ENCODE measurements around the gene GCK. TPM values are rescaled to one million over a fixed set of nuclear protein-coding genes. Genes with fewer than 3 reads are reported as not detected.

GCK gene
- total and polyA plus RNA-seq, 2 of the 13 experiments (the other 11 are each of a cell fraction or from before 2014, with no cell fraction given), result not detected

GRCh38 chr7:44177570-44178131 is 11.6 kb downstream of the GCK start:
- H3K79me2 ChIP-seq (ENCODE audit: insufficient read depth, low read length), result no peaks in the 10 kb centered on the region
- H3K4me1 ChIP-seq (ENCODE audit: insufficient read depth, low read length), result no peaks in the 10 kb centered on the region
- FAIRE-seq, result no peak
- no TSS peak for BruUV-seq (replicated peaks)
- no peak for ATAC-seq
- intact Hi-C loops (cut with micrococcal nuclease; ENCODE audit: unreplicated experiment) (no loop called here), in situ Hi-C loops (cut with HindIII; ENCODE audit: extremely low pct_ligation_motif_present, low pct_unique_long_range_greater_than_20kb) (no loop called here)
- H3K4me2 ChIP-seq (ENCODE audit: low read depth, low read length), result no peak overlapping the region
- CTCF ChIA-PET (ENCODE audit: low intra/inter-chr PET ratio, low total read pairs), result no interaction called here
- H2AFZ ChIP-seq (ENCODE audit: low read length), result no peak overlapping the region
- no peak for DNase-seq (ENCODE audit: low spot score)
- POLR2A ChIA-PET, result no interaction called here
- H3K4me3 ChIP-seq (replicated peaks in 1 of 3; ENCODE audit: insufficient read depth in 1 of 3, low read depth in 2 of 3, low read length in 3 of 3), result no peak overlapping the region
- WGBS (ENCODE audit: low lambda C conversion rate), result 30% methylated on average over 4 of the region's 4 CpGs
- peaks cover 0 to 13% of the 10 kb centered on the region in 2 experiments; a peak in 4 of 5 replicates for H3K27me3 ChIP-seq (ENCODE audit: control insufficient read depth in 1 of 2, insufficient read depth in 2 of 2, low read length in 2 of 2)
- H4K20me1 ChIP-seq (ENCODE audit: insufficient read depth, low read length), result no peaks in the 10 kb centered on the region
- no peaks in the 10 kb centered on the region for H3K36me3 ChIP-seq (replicated peaks in 1 of 2; ENCODE audit: control insufficient read depth in 1 of 2, insufficient read depth in 2 of 2, low read length in 2 of 2)
- H3K9me3 ChIP-seq (ENCODE audit: low read length), result peaks cover 7% of the 10 kb centered on the region
- no peak overlapping the region for H3K27ac ChIP-seq (ENCODE audit: extremely low read length, insufficient read depth, low read length)
- H3K9ac ChIP-seq (ENCODE audit: insufficient read depth, low read depth, low read length), result no peak overlapping the region
- TF ChIP-seq MXD4 (CRISPR knock-in tag; IDR thresholded peaks at IDR 0.05) (no peak), ZNF431 (CRISPR knock-in tag; IDR thresholded peaks at IDR 0.05; ENCODE audit: borderline replicate concordance, low read depth) (no peak), YEATS4 (CRISPR knock-in tag; IDR thresholded peaks at IDR 0.05; ENCODE audit: borderline replicate concordance) (no peak), ZNF660 (CRISPR knock-in tag; IDR thresholded peaks at IDR 0.05; ENCODE audit: borderline replicate concordance, low read depth) (no peak), SIX1 (CRISPR knock-in tag; IDR thresholded peaks at IDR 0.05; ENCODE audit: borderline replicate concordance) (no peak), PREB (CRISPR knock-in tag; IDR thresholded peaks at IDR 0.05) (no peak), SRSF1 (optimal IDR thresholded peaks at IDR 0.05; ENCODE audit: low read depth, low read length) (no peak), ZBTB26 (CRISPR knock-in tag; IDR thresholded peaks at IDR 0.05; ENCODE audit: borderline replicate concordance) (no peak), JARID2 (CRISPR knock-in tag; IDR thresholded peaks at IDR 0.05; ENCODE audit: insufficient replicate concordance) (no peak), ZNF235 (CRISPR knock-in tag; IDR thresholded peaks at IDR 0.05; ENCODE audit: borderline replicate concordance) (no peak), BCL6 (CRISPR knock-in tag; IDR thresholded peaks at IDR 0.05) (no peak), NFKBIZ (CRISPR knock-in tag; IDR thresholded peaks at IDR 0.05) (no peak), HOXA5 (CRISPR knock-in tag; IDR thresholded peaks at IDR 0.05) (no peak), AGO1 (IDR thresholded peaks at IDR 0.05; ENCODE audit: low read depth, low read length, poor library complexity, severe bottlenecking) (no peak)
- TF ChIP-seq, protein P1, sequence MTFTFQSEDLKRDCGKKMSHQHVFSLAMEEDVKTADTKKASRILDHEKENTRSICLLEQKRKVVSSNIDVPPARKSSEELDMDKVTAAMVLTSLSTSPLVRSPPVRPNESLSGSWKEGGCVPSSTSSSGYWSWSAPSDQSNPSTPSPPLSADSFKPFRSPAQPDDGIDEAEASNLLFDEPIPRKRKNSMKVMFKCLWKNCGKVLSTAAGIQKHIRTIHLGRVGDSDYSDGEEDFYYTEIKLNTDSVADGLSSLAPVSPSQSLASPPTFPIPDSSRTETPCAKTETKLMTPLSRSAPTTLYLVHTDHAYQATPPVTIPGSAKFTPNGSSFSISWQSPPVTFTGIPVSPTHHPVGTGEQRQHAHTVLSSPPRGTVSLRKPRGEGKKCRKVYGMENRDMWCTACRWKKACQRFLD (CRISPR knock-in tag; IDR thresholded peaks at IDR 0.05; ENCODE audit: borderline replicate concordance), result no peak
- TF ChIP-seq, protein P2, sequence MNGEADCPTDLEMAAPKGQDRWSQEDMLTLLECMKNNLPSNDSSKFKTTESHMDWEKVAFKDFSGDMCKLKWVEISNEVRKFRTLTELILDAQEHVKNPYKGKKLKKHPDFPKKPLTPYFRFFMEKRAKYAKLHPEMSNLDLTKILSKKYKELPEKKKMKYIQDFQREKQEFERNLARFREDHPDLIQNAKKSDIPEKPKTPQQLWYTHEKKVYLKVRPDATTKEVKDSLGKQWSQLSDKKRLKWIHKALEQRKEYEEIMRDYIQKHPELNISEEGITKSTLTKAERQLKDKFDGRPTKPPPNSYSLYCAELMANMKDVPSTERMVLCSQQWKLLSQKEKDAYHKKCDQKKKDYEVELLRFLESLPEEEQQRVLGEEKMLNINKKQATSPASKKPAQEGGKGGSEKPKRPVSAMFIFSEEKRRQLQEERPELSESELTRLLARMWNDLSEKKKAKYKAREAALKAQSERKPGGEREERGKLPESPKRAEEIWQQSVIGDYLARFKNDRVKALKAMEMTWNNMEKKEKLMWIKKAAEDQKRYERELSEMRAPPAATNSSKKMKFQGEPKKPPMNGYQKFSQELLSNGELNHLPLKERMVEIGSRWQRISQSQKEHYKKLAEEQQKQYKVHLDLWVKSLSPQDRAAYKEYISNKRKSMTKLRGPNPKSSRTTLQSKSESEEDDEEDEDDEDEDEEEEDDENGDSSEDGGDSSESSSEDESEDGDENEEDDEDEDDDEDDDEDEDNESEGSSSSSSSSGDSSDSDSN (CRISPR knock-in tag; IDR thresholded peaks at IDR 0.05), result no peak

Measured in HepG2 (cell line).